NCI-H526 (cell line): ENCODE measurements around the gene GID4.

Experiments used
- DNase-seq, 2 experiments: peaks; one replicate each; lab custom pipeline; 2025; lab: John Stamatoyannopoulos, UW

The GID4 gene

GRCh38 chr17:18102640-18103039 is 63.4 kb downstream of the GID4 start:
- no peak for DNase-seq

- no peak for DNase-seq
Measured at GRCh38 chr17:18105027-18105426, 65.8 kb downstream of the GID4 start.

GRCh38 chr17:18105595-18105994 is 66.4 kb downstream of the GID4 start:
- DNase-seq: no peak

GRCh38 chr17:18106211-18106610 is 67.0 kb downstream of the GID4 start:
- no peak for DNase-seq

GRCh38 chr17:18107061-18107790 is 68.0 kb downstream of the GID4 start:
- DNase-seq: no peak

GRCh38 chr17:18107971-18108370 is 68.8 kb downstream of the GID4 start:
- DNase-seq: no peak

- no peak for DNase-seq
Measured at GRCh38 chr17:18108401-18109312, 69.4 kb downstream of the GID4 start, which contains the start of gene MYO15A. Gene MYO15A (plus strand): TSS chr17:18108756. CDS start chr17:18118801, 10,045 bp downstream.

GRCh38 chr17:18109935-18110485 is 70.8 kb downstream of the GID4 start:
- DNase-seq: no peak

GRCh38 chr17:18110636-18111145 is 71.5 kb downstream of the GID4 start:
- no peak for DNase-seq

GRCh38 chr17:18111330-18111971 is 72.2 kb downstream of the GID4 start:
- no peak for DNase-seq

- DNase-seq: no peak
Measured at GRCh38 chr17:18115517-18115916, 76.3 kb downstream of the GID4 start.

GRCh38 chr17:18116078-18116477 is 76.9 kb downstream of the GID4 start:
- DNase-seq: no peak

GRCh38 chr17:18117533-18117932 is 78.3 kb downstream of the GID4 start:
- DNase-seq: no peak
